ENCODE results near the gene BNIP5. TPM values are rescaled to one million over a fixed set of nuclear protein-coding genes. Genes with fewer than 3 reads are reported as not detected.

The BNIP5 gene
- total RNA-seq, 1 experiment from 2014 or later: not detected

DNA sequence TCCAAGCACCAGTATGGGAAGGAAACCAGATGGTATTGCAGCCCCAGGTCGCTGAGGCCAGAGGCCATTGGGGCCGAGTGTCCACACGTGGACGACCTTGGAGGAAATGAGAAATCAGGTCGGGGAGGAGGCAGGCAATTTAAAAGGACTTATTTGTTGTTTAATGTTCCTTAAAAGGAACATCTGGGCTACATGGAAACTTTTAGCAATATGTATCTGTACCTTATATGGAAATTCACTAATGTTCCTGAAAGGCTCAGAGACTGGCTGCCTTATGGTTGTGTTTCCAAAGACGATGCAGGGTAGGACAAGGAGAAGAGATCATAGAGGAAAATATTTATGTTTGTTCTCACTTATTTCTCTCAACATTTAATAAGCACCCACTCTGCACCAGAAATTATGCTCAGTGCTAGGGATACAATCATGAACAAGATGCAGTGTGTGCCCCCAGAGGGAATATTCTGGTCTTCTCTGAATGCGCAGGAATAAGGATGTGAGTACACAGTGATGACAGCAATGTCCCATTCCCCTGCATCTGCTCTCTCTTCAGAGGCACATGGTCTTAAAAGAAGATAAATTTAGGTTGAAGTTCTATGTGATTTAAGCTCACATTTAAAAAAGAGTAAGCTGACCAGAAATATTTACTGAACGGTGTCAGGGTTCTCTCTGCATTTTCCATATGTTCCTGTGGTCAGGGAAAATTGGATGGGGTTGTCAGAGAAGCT, 3.4 kb downstream of the BNIP5 start:
- H3K4me3 Mint-ChIP-seq: no peak overlapping the region
- peaks cover 11% of the 10 kb centered on the region for H3K4me1 Mint-ChIP-seq
- no peaks in the 10 kb centered on the region for H3K36me3 Mint-ChIP-seq
- CTCF ChIA-PET: interaction anchor here (0.7 to 2.4 kb wide), 4 partner anchors 8 to 31 kb away, joined by 3 to 12 read pairs (median 3); no protein-coding TSS in a partner anchor
- POLR2A ChIA-PET: no interaction called here
- no peak for DNase-seq (ENCODE audit: low spot score)
- TF ChIP-seq SMAD3 (CRISPR knock-in tag; IDR thresholded peaks at IDR 0.05; ENCODE audit: borderline replicate concordance) (no peak), TEAD1 (CRISPR knock-in tag; IDR thresholded peaks at IDR 0.05) (no peak), SP1 (CRISPR knock-in tag; conservative IDR thresholded peaks at IDR 0.05) (no peak), SMAD4 (CRISPR knock-in tag; IDR thresholded peaks at IDR 0.05) (no peak), SOX15 (CRISPR knock-in tag; IDR thresholded peaks at IDR 0.05) (no peak), ZNF396 (CRISPR knock-in tag; IDR thresholded peaks at IDR 0.05; ENCODE audit: borderline replicate concordance) (no peak), TEAD4 (CRISPR knock-in tag; IDR thresholded peaks at IDR 0.05) (no peak)
- TF ChIP-seq, protein P1, sequence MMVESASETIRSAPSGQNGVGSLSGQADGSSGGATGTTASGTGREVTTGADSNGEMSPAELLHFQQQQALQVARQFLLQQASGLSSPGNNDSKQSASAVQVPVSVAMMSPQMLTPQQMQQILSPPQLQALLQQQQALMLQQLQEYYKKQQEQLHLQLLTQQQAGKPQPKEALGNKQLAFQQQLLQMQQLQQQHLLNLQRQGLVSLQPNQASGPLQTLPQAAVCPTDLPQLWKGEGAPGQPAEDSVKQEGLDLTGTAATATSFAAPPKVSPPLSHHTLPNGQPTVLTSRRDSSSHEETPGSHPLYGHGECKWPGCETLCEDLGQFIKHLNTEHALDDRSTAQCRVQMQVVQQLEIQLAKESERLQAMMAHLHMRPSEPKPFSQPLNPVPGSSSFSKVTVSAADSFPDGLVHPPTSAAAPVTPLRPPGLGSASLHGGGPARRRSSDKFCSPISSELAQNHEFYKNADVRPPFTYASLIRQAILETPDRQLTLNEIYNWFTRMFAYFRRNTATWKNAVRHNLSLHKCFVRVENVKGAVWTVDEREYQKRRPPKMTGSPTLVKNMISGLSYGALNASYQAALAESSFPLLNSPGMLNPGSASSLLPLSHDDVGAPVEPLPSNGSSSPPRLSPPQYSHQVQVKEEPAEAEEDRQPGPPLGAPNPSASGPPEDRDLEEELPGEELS (CRISPR knock-in tag; IDR thresholded peaks at IDR 0.05): no peak
- TF ChIP-seq, protein P2, sequence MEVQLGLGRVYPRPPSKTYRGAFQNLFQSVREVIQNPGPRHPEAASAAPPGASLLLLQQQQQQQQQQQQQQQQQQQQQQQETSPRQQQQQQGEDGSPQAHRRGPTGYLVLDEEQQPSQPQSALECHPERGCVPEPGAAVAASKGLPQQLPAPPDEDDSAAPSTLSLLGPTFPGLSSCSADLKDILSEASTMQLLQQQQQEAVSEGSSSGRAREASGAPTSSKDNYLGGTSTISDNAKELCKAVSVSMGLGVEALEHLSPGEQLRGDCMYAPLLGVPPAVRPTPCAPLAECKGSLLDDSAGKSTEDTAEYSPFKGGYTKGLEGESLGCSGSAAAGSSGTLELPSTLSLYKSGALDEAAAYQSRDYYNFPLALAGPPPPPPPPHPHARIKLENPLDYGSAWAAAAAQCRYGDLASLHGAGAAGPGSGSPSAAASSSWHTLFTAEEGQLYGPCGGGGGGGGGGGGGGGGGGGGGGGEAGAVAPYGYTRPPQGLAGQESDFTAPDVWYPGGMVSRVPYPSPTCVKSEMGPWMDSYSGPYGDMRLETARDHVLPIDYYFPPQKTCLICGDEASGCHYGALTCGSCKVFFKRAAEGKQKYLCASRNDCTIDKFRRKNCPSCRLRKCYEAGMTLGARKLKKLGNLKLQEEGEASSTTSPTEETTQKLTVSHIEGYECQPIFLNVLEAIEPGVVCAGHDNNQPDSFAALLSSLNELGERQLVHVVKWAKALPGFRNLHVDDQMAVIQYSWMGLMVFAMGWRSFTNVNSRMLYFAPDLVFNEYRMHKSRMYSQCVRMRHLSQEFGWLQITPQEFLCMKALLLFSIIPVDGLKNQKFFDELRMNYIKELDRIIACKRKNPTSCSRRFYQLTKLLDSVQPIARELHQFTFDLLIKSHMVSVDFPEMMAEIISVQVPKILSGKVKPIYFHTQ (CRISPR knock-in tag; IDR thresholded peaks at IDR 0.05): no peak
- TF ChIP-seq, protein P3, sequence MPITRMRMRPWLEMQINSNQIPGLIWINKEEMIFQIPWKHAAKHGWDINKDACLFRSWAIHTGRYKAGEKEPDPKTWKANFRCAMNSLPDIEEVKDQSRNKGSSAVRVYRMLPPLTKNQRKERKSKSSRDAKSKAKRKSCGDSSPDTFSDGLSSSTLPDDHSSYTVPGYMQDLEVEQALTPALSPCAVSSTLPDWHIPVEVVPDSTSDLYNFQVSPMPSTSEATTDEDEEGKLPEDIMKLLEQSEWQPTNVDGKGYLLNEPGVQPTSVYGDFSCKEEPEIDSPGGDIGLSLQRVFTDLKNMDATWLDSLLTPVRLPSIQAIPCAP (CRISPR knock-in tag; IDR thresholded peaks at IDR 0.05): no peak
- TF ChIP-seq, protein P4, sequence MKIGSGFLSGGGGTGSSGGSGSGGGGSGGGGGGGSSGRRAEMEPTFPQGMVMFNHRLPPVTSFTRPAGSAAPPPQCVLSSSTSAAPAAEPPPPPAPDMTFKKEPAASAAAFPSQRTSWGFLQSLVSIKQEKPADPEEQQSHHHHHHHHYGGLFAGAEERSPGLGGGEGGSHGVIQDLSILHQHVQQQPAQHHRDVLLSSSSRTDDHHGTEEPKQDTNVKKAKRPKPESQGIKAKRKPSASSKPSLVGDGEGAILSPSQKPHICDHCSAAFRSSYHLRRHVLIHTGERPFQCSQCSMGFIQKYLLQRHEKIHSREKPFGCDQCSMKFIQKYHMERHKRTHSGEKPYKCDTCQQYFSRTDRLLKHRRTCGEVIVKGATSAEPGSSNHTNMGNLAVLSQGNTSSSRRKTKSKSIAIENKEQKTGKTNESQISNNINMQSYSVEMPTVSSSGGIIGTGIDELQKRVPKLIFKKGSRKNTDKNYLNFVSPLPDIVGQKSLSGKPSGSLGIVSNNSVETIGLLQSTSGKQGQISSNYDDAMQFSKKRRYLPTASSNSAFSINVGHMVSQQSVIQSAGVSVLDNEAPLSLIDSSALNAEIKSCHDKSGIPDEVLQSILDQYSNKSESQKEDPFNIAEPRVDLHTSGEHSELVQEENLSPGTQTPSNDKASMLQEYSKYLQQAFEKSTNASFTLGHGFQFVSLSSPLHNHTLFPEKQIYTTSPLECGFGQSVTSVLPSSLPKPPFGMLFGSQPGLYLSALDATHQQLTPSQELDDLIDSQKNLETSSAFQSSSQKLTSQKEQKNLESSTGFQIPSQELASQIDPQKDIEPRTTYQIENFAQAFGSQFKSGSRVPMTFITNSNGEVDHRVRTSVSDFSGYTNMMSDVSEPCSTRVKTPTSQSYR (CRISPR knock-in tag; IDR thresholded peaks at IDR 0.05): no peak
- TF ChIP-seq, protein P5, sequence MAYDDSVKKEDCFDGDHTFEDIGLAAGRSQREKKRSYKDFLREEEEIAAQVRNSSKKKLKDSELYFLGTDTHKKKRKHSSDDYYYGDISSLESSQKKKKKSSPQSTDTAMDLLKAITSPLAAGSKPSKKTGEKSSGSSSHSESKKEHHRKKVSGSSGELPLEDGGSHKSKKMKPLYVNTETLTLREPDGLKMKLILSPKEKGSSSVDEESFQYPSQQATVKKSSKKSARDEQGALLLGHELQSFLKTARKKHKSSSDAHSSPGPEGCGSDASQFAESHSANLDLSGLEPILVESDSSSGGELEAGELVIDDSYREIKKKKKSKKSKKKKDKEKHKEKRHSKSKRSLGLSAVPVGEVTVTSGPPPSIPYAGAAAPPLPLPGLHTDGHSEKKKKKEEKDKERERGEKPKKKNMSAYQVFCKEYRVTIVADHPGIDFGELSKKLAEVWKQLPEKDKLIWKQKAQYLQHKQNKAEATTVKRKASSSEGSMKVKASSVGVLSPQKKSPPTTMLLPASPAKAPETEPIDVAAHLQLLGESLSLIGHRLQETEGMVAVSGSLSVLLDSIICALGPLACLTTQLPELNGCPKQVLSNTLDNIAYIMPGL (CRISPR knock-in tag; IDR thresholded peaks at IDR 0.05): no peak
- no peak overlapping the region for H3K27ac Mint-ChIP-seq
- peaks cover 4% of the 10 kb centered on the region for H3K27me3 Mint-ChIP-seq (ENCODE audit: low read depth)
- H3K9me3 Mint-ChIP-seq: no peaks in the 10 kb centered on the region
- no peak for ATAC-seq

DNA sequence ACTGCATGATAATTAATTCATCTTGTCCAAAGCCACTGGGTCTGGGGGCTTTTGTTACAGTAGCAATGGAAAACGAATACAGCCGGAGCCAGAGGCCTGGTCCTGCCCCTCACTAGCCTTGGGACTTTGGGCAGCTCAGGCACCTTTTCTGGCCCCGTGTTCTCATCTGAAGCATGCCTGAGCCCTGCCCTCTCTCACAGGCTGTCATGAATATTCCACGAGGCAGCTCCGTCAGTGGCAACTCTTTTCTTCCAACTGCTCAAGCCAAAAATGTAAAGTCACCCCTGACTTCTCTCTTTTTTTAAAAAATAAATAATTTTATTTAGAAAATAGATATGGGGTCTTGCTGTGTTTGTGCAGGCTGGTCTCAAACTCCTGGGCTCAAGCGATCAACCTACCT, 5.3 kb downstream of the BNIP5 start:
- H3K27me3 Mint-ChIP-seq (ENCODE audit: low read depth): peaks cover 4% of the 10 kb centered on the region
- H3K27ac Mint-ChIP-seq: no peak overlapping the region
- POLR2A ChIA-PET: no interaction called here
- ATAC-seq (no peak), DNase-seq (ENCODE audit: low spot score) (no peak)
- H3K4me3 Mint-ChIP-seq: no peak overlapping the region
- H3K4me1 Mint-ChIP-seq: peaks cover 26% of the 10 kb centered on the region
- no peaks in the 10 kb centered on the region for H3K36me3 Mint-ChIP-seq
- CTCF ChIA-PET: interaction anchor here (4.0 kb wide), 1 partner anchor 9 kb away, joined by 47 read pairs; no protein-coding TSS in a partner anchor
- H3K9me3 Mint-ChIP-seq: no peaks in the 10 kb centered on the region
- no peak for TF ChIP-seq CREM (CRISPR knock-in tag; IDR thresholded peaks at IDR 0.05)
- TF ChIP-seq, protein P6, sequence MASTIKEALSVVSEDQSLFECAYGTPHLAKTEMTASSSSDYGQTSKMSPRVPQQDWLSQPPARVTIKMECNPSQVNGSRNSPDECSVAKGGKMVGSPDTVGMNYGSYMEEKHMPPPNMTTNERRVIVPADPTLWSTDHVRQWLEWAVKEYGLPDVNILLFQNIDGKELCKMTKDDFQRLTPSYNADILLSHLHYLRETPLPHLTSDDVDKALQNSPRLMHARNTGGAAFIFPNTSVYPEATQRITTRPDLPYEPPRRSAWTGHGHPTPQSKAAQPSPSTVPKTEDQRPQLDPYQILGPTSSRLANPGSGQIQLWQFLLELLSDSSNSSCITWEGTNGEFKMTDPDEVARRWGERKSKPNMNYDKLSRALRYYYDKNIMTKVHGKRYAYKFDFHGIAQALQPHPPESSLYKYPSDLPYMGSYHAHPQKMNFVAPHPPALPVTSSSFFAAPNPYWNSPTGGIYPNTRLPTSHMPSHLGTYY (CRISPR knock-in tag; IDR thresholded peaks at IDR 0.05): no peak
- no peak for TF ChIP-seq TP53 (CRISPR knock-in tag; IDR thresholded peaks at IDR 0.05)
- TF ChIP-seq HMGA2 (CRISPR knock-in tag; IDR thresholded peaks at IDR 0.05): no peak
- no peak for TF ChIP-seq OVOL2 (CRISPR knock-in tag; IDR thresholded peaks at IDR 0.05; ENCODE audit: borderline replicate concordance)
- TF ChIP-seq, protein P7, sequence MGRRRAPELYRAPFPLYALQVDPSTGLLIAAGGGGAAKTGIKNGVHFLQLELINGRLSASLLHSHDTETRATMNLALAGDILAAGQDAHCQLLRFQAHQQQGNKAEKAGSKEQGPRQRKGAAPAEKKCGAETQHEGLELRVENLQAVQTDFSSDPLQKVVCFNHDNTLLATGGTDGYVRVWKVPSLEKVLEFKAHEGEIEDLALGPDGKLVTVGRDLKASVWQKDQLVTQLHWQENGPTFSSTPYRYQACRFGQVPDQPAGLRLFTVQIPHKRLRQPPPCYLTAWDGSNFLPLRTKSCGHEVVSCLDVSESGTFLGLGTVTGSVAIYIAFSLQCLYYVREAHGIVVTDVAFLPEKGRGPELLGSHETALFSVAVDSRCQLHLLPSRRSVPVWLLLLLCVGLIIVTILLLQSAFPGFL (CRISPR knock-in tag; IDR thresholded peaks at IDR 0.05; ENCODE audit: borderline replicate concordance): no peak
- no peak for TF ChIP-seq CBFB (CRISPR knock-in tag; IDR thresholded peaks at IDR 0.05; ENCODE audit: low read depth)
- no peak for TF ChIP-seq TCF7 (CRISPR knock-in tag; IDR thresholded peaks at IDR 0.05; ENCODE audit: low read depth)
